Measurements from ENCODE around the gene MRPL12.

The MRPL12 gene

DNA sequence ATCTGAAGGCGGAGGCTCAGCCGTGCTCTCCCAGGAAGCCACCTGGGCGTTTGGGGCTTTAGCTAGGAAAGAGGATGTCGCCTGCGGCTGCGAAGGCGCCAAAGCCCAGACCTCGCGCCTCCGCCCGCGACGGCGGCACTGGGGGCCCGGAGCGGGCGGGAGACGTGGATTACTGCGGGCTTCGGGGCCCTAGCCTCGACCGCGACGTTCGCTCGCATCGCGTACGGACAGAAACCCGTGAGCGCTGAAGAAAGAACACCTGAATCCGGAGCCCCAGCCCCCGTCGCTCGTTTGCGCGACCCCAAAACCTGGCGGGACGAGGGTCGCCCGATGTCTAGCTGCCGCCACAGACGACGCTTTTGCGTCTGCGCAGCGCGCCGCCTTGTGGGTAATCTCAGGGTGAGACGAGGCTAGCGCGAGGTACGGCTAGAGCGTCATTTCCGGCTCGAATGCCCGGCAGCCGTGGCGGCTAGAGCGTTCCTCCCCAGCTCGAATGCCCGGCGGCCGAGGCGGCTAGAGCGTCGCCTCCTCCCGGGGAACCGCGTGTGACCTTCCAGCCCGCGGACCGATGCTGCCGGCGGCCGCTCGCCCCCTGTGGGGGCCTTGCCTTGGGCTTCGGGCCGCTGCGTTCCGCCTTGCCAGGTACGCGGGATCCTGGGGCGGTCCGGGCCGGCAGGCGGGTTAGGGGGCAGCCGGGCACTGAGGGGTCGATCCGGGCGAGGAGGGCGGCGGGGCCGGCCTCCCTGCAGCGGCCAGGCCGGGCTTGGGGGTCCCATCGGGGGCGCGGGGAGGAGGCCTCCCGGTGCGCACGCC is at the start of gene MRPL12:
TSS of gene MRPL12 (plus strand) at position 434 of the 813 bp plus-strand sequence. CDS start at position 569, 135 bp downstream.
- DNase-seq = peak; percentile 92

DNA sequence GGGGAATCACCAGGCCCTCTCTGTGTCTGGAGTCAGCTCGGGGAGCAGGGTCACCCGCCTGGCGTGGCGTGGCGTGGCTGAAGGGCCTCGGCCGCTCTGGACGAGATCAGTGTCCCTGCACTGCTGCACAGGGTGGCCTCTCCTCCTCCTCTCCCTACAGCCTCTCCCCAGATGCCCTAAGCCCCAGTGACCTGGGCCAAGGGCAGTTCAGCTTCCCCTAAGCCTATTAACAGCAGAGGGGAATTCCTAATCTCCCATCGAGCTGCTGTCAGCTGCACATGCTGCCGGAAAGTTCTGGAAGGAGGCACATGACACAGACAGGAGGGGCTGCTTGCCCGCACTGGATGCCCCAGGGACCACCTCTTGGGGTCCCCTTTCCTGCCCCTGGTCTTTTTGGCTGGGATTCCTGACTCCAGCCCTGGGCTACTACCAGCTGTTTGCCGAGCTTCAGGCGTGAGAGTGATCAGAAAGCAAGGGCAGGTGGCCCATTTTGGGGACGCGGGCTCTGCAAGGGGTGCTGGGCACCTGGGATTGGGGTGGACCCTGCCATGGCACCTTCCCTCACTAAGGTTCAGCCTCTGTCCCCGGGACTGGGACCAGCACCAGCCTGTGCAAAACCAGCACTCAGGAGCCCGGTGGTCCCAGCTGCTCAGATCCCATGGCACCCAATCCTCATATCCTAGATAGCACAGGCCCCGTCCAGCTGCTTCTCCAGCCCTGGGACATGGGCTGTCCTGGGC is 47.6 kb upstream of the MRPL12 start:
- no peak for DNase-seq

DNA sequence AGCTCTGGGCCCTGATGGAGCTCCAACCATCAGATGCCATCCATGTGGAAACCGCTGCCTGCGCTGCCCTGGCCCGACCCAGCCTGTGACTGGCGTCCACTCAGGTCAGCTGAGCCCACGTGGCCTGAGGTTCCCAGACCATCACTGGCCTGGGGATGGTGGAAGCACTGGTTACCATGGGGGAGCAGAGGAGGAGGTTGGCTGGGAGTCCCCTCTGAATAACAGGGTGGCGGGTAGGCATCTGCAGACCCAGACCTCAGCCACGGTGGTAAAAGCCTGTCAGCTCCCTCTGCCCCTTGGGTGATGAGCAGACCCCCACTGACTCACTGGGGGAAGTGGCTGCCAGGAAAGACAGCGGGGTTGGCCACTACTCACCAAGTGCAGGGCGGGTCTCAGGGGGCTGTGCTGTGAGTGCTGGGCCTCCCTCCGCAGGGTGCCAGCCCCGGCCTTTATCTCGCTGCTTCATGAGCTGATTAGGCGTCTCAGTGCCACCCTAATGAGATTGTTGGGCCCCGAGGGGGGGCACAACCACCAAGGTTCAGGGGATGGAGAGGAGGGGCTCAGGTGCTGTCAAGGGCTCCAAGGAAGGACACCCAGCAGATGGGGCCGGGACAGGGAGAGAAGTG is 46.9 kb upstream of the MRPL12 start, which contains the start of gene PDE6G:
TSS of gene PDE6G (minus strand) at position 425 of the 626 bp plus-strand sequence. CDS start 3,237 bp downstream, outside the sequence.
- DNase-seq = no peak

DNA sequence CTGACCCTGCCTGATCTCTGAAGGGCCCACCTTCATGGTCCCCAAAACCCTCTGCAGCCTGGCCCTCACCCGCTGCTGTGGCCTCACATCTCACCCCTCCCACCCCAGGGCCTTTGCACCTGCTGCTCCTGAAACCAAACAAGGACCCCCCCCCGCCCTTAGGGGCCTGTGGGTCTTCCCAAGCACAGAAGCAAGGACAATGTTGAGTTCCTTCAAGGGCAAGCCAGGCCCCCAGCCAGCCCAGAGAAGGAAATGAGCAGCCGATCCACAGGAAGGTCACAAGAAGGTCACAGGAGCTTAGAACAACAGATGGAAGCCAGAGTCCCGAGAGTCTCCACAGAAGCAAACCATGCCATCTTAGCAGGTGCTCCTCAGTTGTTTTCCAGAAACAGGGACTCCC is 46.3 kb upstream of the MRPL12 start:
- no peak for DNase-seq

DNA sequence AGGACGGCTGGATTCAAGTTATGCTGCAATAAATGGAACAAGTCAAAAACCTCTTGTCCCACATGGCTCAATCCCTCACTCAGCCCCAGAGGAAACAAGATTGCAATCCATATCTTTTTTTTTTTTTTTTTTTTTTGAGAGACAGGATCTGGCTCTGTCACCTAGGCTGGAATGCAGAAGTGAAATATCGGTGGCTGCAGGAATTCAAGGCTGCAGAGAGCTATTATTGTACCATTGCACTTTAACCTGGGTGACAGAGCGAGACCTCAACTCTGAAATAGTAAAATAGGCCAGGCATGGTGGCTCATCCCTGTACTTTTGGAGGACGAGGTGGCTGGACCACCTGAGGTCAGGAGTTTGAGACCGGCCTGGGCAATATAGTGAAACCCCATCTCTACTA is 44.1 kb upstream of the MRPL12 start:
- no peak for DNase-seq

DNA sequence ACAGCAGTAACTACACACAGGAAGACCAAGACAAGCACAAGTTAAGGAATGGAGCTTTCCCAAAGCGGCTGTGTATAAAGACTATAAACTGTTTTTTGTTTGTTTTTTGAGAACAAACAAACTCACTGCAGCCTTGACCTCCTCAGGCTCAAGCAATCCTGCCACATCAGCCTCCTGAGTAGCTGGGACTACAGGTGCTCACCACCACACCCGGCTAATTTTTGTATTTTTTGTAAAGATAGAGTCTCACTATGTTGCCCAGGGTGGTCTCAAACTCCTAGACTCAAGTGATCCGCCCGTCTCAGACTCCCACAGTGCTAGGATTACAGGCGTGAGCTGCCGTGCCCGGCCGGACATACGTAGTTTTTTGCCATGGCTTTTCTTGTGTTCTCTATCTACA is 42.7 kb upstream of the MRPL12 start:
- DNase-seq = no peak

DNA sequence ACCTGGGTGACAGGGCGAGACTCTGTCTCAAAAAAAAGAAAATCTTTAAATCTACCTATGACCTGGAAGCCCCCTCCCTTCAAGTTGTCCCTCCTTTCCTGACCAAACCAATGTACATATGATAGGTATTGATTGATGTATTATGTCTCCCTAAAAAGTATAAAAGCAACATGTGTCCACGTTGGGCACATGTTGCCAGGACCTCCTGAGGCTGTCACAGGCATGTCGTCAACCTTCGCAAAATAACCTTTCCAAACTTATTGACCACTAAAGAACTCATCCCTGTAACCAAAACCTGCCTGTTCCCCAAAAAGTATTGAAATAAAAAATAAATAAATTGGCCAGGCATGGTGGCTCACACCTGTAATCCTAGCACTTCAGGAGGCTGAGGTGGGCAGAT is 41.2 kb upstream of the MRPL12 start:
- no peak for DNase-seq

DNA sequence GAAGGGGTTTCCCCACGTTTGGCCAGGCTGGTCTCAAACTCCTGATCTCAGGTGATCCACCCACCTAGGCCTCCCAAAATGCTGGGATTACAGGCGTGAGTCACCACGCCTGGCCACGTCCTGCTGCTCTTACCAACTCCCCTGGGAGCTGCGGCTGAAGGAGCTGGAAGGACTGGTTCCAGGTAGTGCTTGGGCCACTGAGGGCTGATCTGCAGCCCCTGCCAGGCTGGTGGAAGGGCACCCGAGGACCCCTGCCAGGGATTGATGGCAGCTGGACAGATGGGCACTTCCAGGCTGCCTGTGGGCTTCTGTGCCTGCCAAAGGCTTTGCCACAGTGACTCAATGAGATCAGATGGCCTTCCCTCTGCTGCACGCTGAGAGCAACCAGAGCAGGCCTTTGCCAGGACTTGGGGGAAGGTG is 39.1 kb upstream of the MRPL12 start:
- no peak for DNase-seq

DNA sequence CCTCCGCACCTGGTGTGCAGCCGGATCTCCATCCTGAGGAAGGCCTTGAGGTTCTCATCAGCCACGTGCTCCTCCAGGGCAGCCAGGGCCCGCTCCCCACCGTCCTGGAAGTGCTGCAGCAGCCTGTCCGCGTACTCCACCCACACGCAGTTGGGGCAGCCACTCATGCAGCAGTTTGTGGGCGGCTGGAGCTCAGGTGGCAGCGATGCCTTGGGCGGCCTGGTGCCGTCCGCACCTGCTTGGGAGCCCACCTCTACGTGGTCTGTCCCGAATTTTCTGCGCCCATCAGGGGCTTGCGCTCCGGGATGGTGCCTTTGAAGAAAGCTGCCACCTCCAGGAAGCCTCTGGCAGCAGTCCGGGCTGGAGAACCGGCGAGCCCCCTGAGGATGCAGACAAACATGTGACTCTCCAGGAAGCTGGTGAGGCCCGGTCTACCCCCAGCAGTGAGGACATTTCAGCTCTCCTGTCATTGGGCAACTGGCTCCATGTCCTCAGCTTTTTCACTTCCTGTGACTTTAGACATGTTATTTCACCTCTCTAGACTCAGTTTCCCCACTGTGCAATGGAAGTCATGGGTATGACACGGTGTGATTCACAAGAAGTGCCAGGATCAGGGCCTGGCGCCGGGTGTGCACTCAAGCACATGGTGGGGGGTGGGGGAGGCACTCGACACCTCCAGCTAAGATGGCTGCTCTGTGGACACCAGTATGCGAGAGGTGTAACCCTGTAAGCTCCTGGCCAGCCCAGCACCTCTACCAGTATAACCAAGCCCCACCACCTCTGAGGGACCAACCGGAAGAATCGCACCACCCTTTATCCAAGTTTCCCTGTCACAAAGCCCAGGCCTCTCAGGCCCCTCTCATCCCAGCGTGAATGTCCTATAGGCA is 37.7 kb upstream of the MRPL12 start:
- DNase-seq = peak; percentile 17

DNA sequence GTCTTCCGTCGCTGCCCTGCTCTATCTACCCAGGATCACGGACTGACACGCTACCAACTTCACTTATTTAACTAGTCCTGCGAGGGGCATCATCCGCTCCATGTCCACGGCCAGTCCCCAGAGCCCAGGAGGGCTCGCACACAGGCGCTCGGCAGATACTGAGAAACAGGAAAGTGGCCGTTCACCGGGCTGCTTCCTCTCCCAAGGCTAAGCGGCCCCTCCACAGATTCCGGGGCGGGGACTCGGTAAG is 37.1 kb upstream of the MRPL12 start:
- DNase-seq = no peak

DNA sequence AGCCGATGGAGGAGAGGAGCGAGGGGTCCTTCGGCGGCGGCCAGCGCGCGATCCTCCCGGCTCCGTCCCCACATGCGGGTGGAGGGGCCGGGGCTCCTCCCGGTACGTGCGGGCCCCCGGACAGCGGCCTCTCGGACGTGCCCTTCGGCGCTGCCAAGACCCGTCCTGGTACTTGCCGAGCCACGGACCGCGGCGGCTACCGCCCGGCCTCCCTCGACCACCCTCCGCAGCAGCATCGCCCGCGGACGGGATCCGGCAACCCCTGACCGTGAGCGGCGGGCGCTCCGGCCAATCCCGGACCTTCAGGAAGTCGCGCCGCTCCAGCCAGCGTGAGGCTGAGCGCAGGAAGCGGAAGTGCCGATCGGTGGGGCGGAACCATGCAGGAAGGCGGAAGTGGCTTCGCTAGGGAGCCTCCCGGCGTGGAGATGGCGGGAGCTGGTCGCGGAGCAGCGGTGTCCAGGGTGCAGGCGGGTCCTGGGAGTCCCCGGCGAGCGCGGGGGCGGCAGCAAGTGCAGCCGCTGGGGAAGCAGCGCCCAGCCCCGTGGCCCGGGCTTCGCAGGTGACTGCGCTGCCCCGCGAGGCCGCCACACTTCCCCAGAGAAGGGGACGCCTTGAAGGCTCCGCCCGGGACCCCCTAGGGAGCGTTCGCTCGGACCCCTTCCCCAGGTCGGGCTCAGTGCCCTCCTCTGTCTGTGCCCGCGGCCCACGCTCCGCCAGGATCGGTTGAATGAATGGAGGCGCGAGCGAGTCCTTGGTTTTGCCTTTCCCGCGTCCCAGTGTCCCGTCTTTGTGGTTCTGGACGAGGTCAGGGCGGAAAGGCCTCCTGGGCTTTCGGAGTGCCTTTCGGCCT is 36.6 kb upstream of the MRPL12 start, which contains the start of the genes CCDC137 and OXLD1:
TSS of gene CCDC137 (plus strand) at position 396 of the 850 bp plus-strand sequence. CDS start at position 426, 30 bp downstream.
TSS of gene OXLD1 (minus strand) at position 264 of the 850 bp plus-strand sequence. CDS start at position 236, 28 bp downstream.
- DNase-seq = peak; percentile 95

DNA sequence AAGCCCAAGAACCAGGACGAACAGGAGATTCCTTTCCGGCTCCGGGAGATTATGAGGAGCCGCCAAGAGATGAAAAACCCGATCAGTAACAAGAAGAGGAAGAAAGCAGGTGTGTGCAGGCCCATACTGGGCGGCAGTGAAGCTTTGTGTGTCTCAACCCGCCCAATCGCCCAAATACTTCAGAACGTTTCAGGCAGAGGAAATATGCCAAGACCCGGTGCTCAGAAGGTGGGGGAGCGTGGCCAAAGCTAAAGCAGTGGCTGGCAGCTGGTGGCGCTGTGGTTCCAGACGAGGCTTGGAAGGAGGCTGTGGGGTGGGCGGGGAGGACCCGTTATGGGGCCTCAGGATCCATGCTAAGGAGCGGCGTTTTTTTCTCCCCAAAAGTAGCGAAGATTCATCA is 35.4 kb upstream of the MRPL12 start:
- no peak for DNase-seq

DNA sequence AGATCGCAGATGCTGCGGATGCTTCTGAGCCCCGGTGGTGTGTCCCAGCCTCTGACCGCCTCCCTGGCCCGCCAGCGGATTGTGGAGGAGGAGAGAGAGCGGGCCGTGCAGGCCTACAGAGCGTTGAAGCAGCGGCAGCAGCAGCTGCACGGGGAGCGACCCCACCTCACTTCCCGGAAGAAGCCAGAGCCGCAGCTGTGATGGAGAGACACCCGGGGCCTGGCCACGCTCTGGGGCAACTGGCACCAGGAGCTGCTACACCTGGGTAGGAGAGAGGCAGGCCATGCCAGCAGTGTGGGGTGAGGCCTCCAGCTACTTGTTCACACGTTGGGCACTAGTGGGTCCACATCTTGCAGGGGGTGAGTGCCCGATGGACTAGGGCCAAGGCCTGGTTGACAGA is 30.7 kb upstream of the MRPL12 start:
- no peak for DNase-seq

DNA sequence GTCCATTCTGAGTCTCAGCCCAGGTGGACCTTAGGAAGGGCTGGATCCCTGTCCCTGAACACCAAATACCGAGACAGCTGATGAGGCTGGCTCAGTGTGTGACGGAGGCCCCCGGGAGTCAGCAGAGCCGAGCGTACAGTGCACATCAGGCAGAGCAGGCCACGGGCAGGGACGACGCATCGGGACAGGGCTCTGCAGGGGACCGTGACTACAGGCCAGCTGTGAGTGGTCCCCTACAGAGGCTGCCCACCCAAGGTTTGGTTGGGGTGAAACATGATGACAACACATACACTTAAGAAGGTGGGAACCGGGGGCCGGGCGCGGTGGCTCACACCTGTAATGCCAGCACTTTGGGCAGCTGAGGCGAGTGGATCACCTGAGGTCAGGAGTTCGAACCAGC is 30.2 kb upstream of the MRPL12 start:
- DNase-seq = no peak

DNA sequence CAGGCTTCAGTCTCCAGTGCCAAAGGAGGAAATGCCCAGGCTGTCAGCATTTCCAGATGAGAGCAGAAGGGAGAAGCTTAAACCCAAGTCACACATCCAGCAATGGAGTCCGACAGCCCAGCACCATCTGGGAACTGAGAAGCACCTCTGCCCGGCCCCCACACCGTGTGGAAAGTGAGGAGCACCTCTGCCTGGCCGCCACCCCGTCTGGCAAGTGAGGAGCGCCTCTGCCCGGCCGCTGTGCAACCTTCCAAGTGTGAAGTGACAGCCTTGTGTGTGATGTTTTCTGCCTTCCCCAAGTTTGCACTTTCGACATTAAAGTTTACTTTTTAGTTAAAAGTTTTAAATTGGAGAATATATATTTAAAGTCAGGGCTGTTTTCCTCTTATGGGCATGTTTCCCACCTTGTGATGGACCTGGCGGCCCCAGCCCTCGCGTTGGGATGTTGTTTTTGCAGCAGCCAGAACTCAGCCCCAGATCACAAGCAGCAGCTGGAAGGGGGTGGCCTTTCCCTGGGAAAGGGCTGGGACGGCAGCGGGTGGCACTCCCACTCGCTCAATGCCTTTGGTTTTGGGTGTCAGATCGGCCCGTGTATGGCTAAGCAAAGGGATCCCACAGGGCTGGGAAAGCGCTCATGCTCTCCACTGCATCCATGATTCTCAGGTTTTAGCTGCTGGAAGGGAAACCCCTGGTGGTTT is 29.5 kb upstream of the MRPL12 start:
- no peak for DNase-seq

DNA sequence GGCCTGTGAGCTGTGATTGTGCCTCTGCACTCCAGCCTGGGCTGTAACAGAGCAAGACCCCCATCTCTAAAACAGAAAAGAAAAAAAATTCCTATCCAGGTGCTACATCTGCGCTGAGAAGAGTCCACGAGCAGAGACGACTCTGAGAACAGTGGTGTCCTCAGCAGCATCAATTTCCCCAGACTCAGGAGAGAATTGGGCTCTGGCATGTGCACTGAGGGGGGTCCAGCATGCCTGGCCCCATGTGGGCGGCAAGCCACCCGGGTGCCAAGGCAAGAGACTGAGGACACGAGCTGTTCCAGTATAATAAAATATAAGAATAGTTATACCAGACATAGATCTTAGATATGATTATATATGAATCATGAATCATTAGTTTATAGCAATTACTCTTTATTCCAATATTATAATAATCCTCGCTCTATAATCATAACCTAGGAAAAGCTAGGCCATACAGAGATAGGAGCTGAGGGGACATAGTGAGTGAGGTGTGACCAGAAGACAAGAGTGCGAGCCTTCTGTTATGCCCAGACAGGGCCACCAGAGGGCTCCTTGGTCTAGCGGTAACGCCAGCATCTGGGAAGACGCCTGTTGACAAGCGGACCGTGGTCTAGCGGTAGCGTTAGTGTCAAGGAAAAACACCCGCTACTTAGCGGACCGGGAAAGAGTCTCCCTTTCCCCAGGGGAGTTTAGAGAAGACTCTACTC is 27.5 kb upstream of the MRPL12 start:
- DNase-seq = peak; percentile 11

DNA sequence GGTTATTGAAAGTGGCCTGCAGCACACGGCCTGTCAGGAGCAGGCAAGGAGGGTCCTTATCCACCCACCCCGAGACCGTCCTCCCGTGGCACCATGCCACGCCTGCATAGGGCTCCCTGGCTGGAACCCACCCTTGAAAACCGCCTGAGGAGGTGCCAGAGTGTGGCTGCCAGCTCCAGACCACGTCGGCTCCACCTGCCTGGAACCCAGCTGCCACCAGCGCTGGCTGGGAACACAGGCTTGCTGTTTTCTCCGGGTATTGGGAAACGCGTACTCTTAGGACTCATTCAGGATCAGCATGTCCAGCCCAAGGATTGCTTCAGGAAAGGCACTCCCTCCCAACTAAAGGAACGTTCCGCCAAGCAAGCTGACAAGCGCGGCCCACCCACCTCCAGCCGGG is 26.3 kb upstream of the MRPL12 start:
- DNase-seq = no peak

DNA sequence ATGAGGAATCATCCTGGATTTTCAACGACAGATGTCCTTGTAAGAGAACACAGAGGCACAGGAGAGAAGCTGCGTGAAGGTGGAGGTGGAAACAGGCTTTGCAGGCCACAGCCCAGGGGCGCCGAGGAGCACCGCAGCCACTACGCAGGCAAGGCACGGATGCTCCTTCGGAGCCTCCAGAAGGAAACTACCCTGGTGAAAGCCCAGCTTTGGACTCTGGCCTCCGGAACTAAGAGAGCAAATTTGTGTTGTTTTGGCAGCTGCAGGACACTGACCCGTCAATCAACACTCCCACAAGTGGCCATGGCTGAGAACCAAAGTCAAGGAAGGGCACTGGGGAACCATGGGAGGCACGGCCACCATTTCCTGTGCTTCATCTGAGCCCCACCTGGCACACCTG is 23.0 kb upstream of the MRPL12 start:
- no peak for DNase-seq

DNA sequence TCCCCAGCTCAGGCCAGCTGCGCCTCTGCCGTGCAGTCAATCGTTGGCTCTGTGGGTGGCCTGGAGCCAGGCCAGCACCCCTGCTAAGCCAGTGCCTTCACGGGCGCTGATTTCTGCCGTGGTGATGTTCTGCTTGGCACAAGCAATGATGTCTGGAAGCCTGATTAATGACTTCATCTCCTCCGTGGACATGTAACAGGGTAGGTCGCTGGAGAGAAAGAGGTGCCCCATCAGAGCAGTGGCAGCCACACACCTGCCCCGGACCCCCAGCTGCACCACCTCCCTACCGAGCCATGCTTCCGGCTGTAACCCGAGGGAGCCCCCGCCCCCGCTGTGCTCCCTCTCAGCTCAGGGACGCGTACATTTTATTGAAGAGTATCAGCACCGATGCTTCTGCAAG is 21.5 kb upstream of the MRPL12 start:
- DNase-seq = no peak

DNA sequence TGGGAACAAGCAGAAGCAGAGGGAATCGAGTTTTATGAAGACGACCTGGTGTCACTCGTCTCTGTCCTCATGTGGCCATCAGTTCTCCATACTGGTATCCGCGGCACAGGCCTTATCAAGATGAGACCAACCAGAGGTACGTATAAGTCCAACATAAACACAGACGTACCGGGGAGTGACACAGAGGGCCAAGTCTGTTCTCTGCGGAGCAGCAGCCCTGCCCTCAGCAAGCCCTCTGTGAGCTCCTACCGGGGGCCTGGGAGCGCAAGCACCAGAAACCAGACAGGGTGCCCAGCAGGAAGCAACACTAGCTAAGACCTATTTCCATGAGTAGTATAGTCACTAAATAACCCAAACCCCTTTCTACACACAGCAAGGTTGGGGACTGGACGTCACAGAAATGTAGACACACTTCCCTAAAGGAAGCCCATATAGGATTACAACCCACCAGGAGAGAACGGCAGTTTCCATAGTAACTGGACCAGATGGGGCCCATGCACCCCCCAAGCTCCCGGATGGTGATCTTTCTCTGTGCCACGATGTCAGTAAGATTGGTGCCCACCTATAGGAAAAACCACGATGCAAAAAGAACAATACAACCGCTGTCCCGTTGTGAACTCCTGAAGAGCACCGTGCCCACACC is 20.5 kb upstream of the MRPL12 start:
- DNase-seq = no peak

Data from HCEC 1CT (cell line).